Measurements from ENCODE around the gene AMPD2.
"Not testable (repeated sequence)": the region's sequence is repeated elsewhere in the genome, so short reads cannot be mapped to it uniquely, and the experiment has no call there.

The AMPD2 gene

GRCh38 chr1:109659997-109660690 lies 40.5 kb downstream of the AMPD2 start:
- H3K36me3 ChIP-seq (ENCODE audit: control insufficient read depth in 2 of 2, insufficient read depth in 2 of 2, low read length in 2 of 2), result peaks cover 13 to 25% of the 10 kb centered on the region in 2 donors
- H3K9ac ChIP-seq (ENCODE audit: low read depth in 1 of 2, low read length in 2 of 2), result no peak overlapping the region
- H3K4me3 ChIP-seq (ENCODE audit: low read length in 2 of 2), result no peak overlapping the region
- no peak overlapping the region for H3K27ac ChIP-seq (ENCODE audit: low read depth in 2 of 2, low read length in 2 of 2)
- H3K27me3 ChIP-seq (ENCODE audit: control insufficient read depth in 2 of 2, insufficient read depth in 2 of 2, low read length in 2 of 2), result no peaks in the 10 kb centered on the region
- peaks cover 7% of the 10 kb centered on the region in 2 donors for H3K4me1 ChIP-seq (ENCODE audit: control insufficient read depth in 2 of 2, insufficient read depth in 2 of 2, low read length in 2 of 2)
- no peaks in the 10 kb centered on the region for H3K9me3 ChIP-seq (ENCODE audit: control insufficient read depth in 2 of 2, low read length in 2 of 2)

- peaks cover 13 to 25% of the 10 kb centered on the region in 2 donors for H3K36me3 ChIP-seq (ENCODE audit: control insufficient read depth in 2 of 2, insufficient read depth in 2 of 2, low read length in 2 of 2)
- not testable (repeated sequence) for H3K27ac ChIP-seq (ENCODE audit: low read depth in 2 of 2, low read length in 2 of 2); H3K9me3 ChIP-seq (ENCODE audit: control insufficient read depth in 2 of 2, low read length in 2 of 2); H3K4me3 ChIP-seq (ENCODE audit: low read length in 2 of 2); H3K27me3 ChIP-seq (ENCODE audit: control insufficient read depth in 2 of 2, insufficient read depth in 2 of 2, low read length in 2 of 2); H3K9ac ChIP-seq (ENCODE audit: low read depth in 1 of 2, low read length in 2 of 2); H3K4me1 ChIP-seq (ENCODE audit: control insufficient read depth in 2 of 2, insufficient read depth in 2 of 2, low read length in 2 of 2)
Measured at GRCh38 chr1:109660691-109661026, 41.0 kb downstream of the AMPD2 start.

- H3K4me3 ChIP-seq (ENCODE audit: low read length in 2 of 2), result no peak overlapping the region
- no peak overlapping the region for H3K27ac ChIP-seq (ENCODE audit: low read depth in 2 of 2, low read length in 2 of 2)
- peaks cover 13 to 25% of the 10 kb centered on the region in 2 donors for H3K36me3 ChIP-seq (ENCODE audit: control insufficient read depth in 2 of 2, insufficient read depth in 2 of 2, low read length in 2 of 2)
- no peaks in the 10 kb centered on the region for H3K27me3 ChIP-seq (ENCODE audit: control insufficient read depth in 2 of 2, insufficient read depth in 2 of 2, low read length in 2 of 2)
- no peaks in the 10 kb centered on the region for H3K9me3 ChIP-seq (ENCODE audit: control insufficient read depth in 2 of 2, low read length in 2 of 2)
- H3K4me1 ChIP-seq (ENCODE audit: control insufficient read depth in 2 of 2, insufficient read depth in 2 of 2, low read length in 2 of 2), result peaks cover 0 to 4% of the 10 kb centered on the region in 2 donors
- no peak overlapping the region for H3K9ac ChIP-seq (ENCODE audit: low read depth in 1 of 2, low read length in 2 of 2)
Measured at GRCh38 chr1:109661391-109661790, 41.8 kb downstream of the AMPD2 start.

DNA sequence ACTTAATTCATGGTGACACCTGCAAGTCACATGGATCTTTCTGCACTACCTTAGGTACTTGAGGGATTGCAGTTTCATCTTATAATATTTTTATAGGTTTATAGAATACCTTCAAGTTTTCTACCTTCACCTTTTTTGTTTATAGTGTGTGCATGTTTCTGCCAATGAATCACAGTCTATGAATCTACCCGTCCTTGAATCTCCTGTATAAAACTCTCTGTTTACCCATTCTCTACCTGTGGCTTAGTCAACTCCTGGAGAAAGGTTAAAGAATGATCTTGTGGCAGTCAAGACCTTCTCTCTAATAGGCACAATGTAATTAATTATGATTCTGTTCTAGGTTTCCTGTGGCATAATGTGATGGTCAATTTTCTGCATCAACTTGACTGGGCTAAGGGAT lies 45.0 kb downstream of the AMPD2 start:
- H3K36me3 ChIP-seq (ENCODE audit: control insufficient read depth in 2 of 2, insufficient read depth in 2 of 2, low read length in 2 of 2), result peaks cover 4 to 13% of the 10 kb centered on the region in 2 donors
- peaks cover 0 to 7% of the 10 kb centered on the region in 2 donors for H3K4me1 ChIP-seq (ENCODE audit: control insufficient read depth in 2 of 2, insufficient read depth in 2 of 2, low read length in 2 of 2)
- no peaks in the 10 kb centered on the region for H3K27me3 ChIP-seq (ENCODE audit: control insufficient read depth in 2 of 2, insufficient read depth in 2 of 2, low read length in 2 of 2)
- no peak overlapping the region for H3K4me3 ChIP-seq (ENCODE audit: low read length in 2 of 2)
- no peak overlapping the region for H3K27ac ChIP-seq (ENCODE audit: low read depth in 2 of 2, low read length in 2 of 2)
- H3K9me3 ChIP-seq (ENCODE audit: control insufficient read depth in 2 of 2, low read length in 2 of 2), result no peaks in the 10 kb centered on the region
- no peak overlapping the region for H3K9ac ChIP-seq (ENCODE audit: low read depth in 1 of 2, low read length in 2 of 2)

- H3K4me3 ChIP-seq (ENCODE audit: low read length in 2 of 2), result peak within 1 kb of the TSS; percentile 53 to 66
Measured at GRCh38 chr1:109667452-109668122, 48.0 kb downstream of the AMPD2 start, which contains the start of gene GSTM2. Gene GSTM2 (plus strand): TSS chr1:109668057. CDS start chr1:109668116, 59 bp downstream.

DNA sequence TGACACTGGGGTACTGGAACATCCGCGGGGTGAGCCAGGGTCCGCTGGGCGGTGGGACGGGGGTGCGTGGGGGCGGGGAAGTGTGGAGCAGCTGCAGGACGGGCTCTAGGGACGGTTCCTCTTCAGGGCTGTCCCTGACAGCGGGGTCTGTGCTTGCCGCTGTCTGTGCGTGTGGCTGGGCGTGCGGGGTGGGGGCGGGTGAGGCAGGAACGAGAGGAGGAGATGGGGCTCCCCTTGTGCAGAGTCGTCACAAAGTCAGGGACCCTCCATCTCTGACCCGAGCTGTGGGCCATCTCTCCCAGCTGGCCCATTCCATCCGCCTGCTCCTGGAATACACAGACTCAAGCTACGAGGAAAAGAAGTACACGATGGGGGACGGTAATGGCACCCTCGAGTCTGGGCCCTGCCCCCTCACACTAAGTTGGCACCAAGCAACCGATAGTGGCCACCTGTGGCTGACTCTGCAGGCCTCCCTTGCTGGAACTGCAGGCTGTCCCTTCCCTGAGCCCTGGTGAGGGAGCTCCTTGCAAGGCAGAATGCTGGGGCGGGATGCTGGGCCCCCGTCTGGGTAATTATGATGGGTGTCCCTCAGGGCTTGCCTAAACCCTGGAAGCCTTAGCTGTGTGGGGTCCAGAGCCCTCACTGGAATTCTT lies 48.6 kb downstream of the AMPD2 start:
- no peaks in the 10 kb centered on the region for H3K36me3 ChIP-seq (ENCODE audit: control insufficient read depth in 2 of 2, insufficient read depth in 2 of 2, low read length in 2 of 2)
- H3K27ac ChIP-seq (ENCODE audit: low read depth in 2 of 2, low read length in 2 of 2), result no peak overlapping the region
- peaks cover 0 to 7% of the 10 kb centered on the region in 2 donors for H3K4me1 ChIP-seq (ENCODE audit: control insufficient read depth in 2 of 2, insufficient read depth in 2 of 2, low read length in 2 of 2)
- peak overlapping the region; percentile 53 to 66 for H3K4me3 ChIP-seq (ENCODE audit: low read length in 2 of 2)
- no peaks in the 10 kb centered on the region for H3K27me3 ChIP-seq (ENCODE audit: control insufficient read depth in 2 of 2, insufficient read depth in 2 of 2, low read length in 2 of 2)
- H3K9ac ChIP-seq (ENCODE audit: low read depth in 1 of 2, low read length in 2 of 2), result peak overlapping the region; percentile 43 to 47
- H3K9me3 ChIP-seq (ENCODE audit: control insufficient read depth in 2 of 2, low read length in 2 of 2), result no peaks in the 10 kb centered on the region

More at GRCh38 chr1:109667452-109668122, 48.0 kb downstream of the AMPD2 start, which contains the start of gene GSTM2:
- Histone ChIP-seq H3K9me3 (ENCODE audit: control insufficient read depth in 2 of 2, low read length in 2 of 2) (no peaks in the 10 kb centered on the region), H3K9ac (ENCODE audit: low read depth in 1 of 2, low read length in 2 of 2) (peak within 1 kb of the TSS; percentile 47 to 54), H3K4me1 (ENCODE audit: control insufficient read depth in 2 of 2, insufficient read depth in 2 of 2, low read length in 2 of 2) (peaks cover 0 to 7% of the 10 kb centered on the region in 2 donors), H3K27me3 (ENCODE audit: control insufficient read depth in 2 of 2, insufficient read depth in 2 of 2, low read length in 2 of 2) (no peaks in the 10 kb centered on the region), H3K36me3 (ENCODE audit: control insufficient read depth in 2 of 2, insufficient read depth in 2 of 2, low read length in 2 of 2) (no peaks in the 10 kb centered on the region), H3K27ac (ENCODE audit: low read depth in 2 of 2, low read length in 2 of 2) (no peak within 1 kb of the TSS)

DNA sequence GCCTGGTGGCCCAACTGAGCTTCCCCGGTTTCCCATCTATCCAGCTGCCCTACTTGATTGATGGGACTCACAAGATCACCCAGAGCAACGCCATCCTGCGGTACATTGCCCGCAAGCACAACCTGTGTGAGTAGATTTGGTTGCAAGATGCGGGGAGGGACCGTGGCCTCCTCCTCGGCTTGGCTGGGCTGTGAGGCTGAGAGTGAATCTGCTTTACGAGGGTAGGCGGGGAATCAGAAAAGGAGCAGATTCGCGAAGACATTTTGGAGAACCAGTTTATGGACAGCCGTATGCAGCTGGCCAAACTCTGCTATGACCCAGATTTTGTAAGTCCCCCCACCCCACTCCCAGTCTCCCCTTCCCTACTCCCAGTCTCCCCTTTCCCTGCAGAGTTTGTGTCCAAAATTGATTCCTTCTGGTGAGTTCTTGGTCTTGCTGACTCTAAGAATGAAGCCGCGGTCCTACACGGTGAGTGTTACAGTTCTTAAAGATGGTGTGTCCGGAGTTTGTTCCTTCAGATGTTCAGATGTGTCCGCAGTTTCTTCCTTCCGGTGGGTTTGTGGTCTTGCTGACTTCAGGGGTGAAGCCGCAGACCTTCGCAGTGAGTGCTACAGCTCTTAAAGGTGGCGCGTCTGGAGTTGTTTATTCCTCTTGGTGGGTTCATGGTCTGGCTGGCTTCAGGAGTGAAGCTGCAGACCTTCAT lies 49.8 kb downstream of the AMPD2 start:
- Histone ChIP-seq H3K27me3 (ENCODE audit: control insufficient read depth in 2 of 2, insufficient read depth in 2 of 2, low read length in 2 of 2) (no peaks in the 10 kb centered on the region), H3K9me3 (ENCODE audit: control insufficient read depth in 2 of 2, low read length in 2 of 2) (no peaks in the 10 kb centered on the region), H3K9ac (ENCODE audit: low read depth in 1 of 2, low read length in 2 of 2) (no peak overlapping the region), H3K36me3 (ENCODE audit: control insufficient read depth in 2 of 2, insufficient read depth in 2 of 2, low read length in 2 of 2) (no peaks in the 10 kb centered on the region), H3K27ac (ENCODE audit: low read depth in 2 of 2, low read length in 2 of 2) (peak overlapping the region in 1 of 2 donors; percentile 43), H3K4me1 (ENCODE audit: control insufficient read depth in 2 of 2, insufficient read depth in 2 of 2, low read length in 2 of 2) (peaks cover 0 to 7% of the 10 kb centered on the region in 2 donors), H3K4me3 (ENCODE audit: low read length in 2 of 2) (peak overlapping the region in 1 of 2 donors; percentile 31)

DNA sequence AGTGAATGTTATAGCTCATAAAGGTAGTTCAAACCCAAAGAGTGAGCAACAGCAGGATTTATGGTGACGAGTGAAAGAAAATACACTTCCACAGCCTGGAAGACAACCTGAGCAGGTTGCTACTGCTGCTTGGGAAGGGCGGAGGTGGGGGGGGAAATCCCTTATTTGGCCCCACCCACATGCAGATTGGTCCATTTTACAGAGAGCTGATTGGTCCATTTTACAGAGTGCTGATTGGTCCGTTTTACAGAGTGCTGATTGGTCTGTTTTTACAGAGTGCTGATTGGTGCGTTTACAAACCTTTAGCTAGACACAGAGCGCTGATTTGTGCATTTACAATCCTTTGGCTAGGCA lies 50.3 kb downstream of the AMPD2 start:
- H3K9ac ChIP-seq (ENCODE audit: low read depth in 1 of 2, low read length in 2 of 2); H3K4me1 ChIP-seq (ENCODE audit: control insufficient read depth in 2 of 2, insufficient read depth in 2 of 2, low read length in 2 of 2); H3K27me3 ChIP-seq (ENCODE audit: control insufficient read depth in 2 of 2, insufficient read depth in 2 of 2, low read length in 2 of 2); H3K36me3 ChIP-seq (ENCODE audit: control insufficient read depth in 2 of 2, insufficient read depth in 2 of 2, low read length in 2 of 2); H3K9me3 ChIP-seq (ENCODE audit: control insufficient read depth in 2 of 2, low read length in 2 of 2): not testable (repeated sequence)
- H3K27ac ChIP-seq (ENCODE audit: low read depth in 2 of 2, low read length in 2 of 2), result peak overlapping the region in 1 of 2 donors; percentile 43
- H3K4me3 ChIP-seq (ENCODE audit: low read length in 2 of 2), result peak overlapping the region in 1 of 2 donors; percentile 31

DNA sequence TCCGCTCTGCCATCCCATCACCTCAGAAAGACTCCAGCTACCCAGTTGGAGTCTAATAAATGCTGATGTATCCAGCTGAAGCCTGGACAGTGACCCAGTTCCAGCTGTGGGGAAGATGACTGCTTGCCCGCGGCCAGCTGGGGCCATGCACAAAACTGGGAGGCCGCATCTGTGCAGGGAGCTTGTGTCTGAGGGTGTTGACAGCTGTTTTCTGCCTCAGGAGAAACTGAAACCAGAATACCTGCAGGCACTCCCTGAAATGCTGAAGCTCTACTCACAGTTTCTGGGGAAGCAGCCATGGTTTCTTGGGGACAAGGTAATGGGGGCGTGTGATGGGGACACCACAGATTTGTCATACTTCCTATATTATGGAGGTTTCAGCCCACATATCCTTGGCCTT lies 51.4 kb downstream of the AMPD2 start:
- peaks cover 0 to 7% of the 10 kb centered on the region in 2 donors for H3K4me1 ChIP-seq (ENCODE audit: control insufficient read depth in 2 of 2, insufficient read depth in 2 of 2, low read length in 2 of 2)
- no peak overlapping the region for H3K27ac ChIP-seq (ENCODE audit: low read depth in 2 of 2, low read length in 2 of 2)
- no peaks in the 10 kb centered on the region for H3K36me3 ChIP-seq (ENCODE audit: control insufficient read depth in 2 of 2, insufficient read depth in 2 of 2, low read length in 2 of 2)
- H3K9ac ChIP-seq (ENCODE audit: low read depth in 1 of 2, low read length in 2 of 2), result no peak overlapping the region
- no peaks in the 10 kb centered on the region for H3K9me3 ChIP-seq (ENCODE audit: control insufficient read depth in 2 of 2, low read length in 2 of 2)
- H3K4me3 ChIP-seq (ENCODE audit: low read length in 2 of 2), result no peak overlapping the region
- no peaks in the 10 kb centered on the region for H3K27me3 ChIP-seq (ENCODE audit: control insufficient read depth in 2 of 2, insufficient read depth in 2 of 2, low read length in 2 of 2)

DNA sequence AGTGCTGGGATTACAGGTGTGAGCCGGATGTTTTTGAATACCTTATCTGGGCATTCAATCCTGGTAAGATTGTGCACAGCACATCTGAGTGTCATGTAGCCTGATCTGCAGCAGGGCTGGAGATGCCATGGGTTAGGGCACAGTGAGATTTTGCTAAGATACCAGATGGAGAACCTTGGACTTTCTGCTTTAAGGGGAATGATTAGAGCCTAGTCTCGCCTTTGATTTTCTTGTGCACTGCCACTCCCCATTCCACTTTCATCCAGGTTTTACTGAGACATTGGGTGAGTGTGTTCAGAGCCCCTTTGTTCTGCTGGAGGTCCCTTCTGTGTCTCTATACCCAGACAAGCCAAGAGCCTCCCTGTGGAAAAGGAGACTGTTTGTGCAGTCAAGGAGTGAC lies 54.2 kb downstream of the AMPD2 start:
- not testable (repeated sequence) for H3K27me3 ChIP-seq (ENCODE audit: control insufficient read depth in 2 of 2, insufficient read depth in 2 of 2, low read length in 2 of 2); H3K9ac ChIP-seq (ENCODE audit: low read depth in 1 of 2, low read length in 2 of 2)

More for the DNA sequence above, 54.2 kb downstream of the AMPD2 start:
- not testable (repeated sequence) for H3K4me1 ChIP-seq (ENCODE audit: control insufficient read depth in 2 of 2, insufficient read depth in 2 of 2, low read length in 2 of 2); H3K36me3 ChIP-seq (ENCODE audit: control insufficient read depth in 2 of 2, insufficient read depth in 2 of 2, low read length in 2 of 2); H3K4me3 ChIP-seq (ENCODE audit: low read length in 2 of 2); H3K9me3 ChIP-seq (ENCODE audit: control insufficient read depth in 2 of 2, low read length in 2 of 2); H3K27ac ChIP-seq (ENCODE audit: low read depth in 2 of 2, low read length in 2 of 2)

Data from mucosa of rectum (tissue), 2 donors.